H9 (cell line): Measurements from ENCODE around the gene NT5DC3. TPM values are rescaled to one million over a fixed set of nuclear protein-coding genes. Genes with fewer than 3 reads are reported as not detected.

Source experiments
- DNase-seq: peaks from one replicate; pipeline ENCODE4 v3.0.0-alpha.2; 2017
- H2AFZ ChIP-seq: one replicate; pipeline ENCODE4 v1.6.1; 2013; ENCODE audit warnings: mild to moderate bottlenecking, low read length, control low read depth, moderate library complexity
- H2AK5ac ChIP-seq: 2 replicates; pipeline ENCODE4 v1.6.1; 2013; ENCODE audit warnings: low read length, control low read depth, mixed read lengths; ENCODE audit not compliant: insufficient read length
- H2BK120ac ChIP-seq: one replicate; pipeline ENCODE4 v1.6.1; 2013; ENCODE audit warnings: low read depth, mild to moderate bottlenecking, low read length, control low read depth, inconsistent platforms; ENCODE audit not compliant: poor library complexity, severe bottlenecking
- H2BK12ac ChIP-seq: 2 replicates; pipeline ENCODE4 v1.6.1; 2013; ENCODE audit warnings: low read length, control low read depth, mixed read lengths, low read depth; ENCODE audit not compliant: insufficient read length
- H2BK15ac ChIP-seq: 2 replicates; pipeline ENCODE4 v1.6.1; 2013; ENCODE audit warnings: low read depth, low read length, control low read depth
- H2BK20ac ChIP-seq: one replicate; pipeline ENCODE4 v1.6.1; 2013; ENCODE audit warnings: low read depth, mild to moderate bottlenecking, low read length, control low read depth, inconsistent platforms; ENCODE audit not compliant: poor library complexity, severe bottlenecking
- H2BK5ac ChIP-seq: 2 replicates; pipeline ENCODE4 v1.6.1; 2013; ENCODE audit warnings: low read length, control low read depth, mixed read lengths; ENCODE audit not compliant: insufficient read length
- H3K14ac ChIP-seq: 2 replicates; pipeline ENCODE4 v1.6.1; 2013; ENCODE audit warnings: low read length, control low read depth; ENCODE audit not compliant: insufficient read depth
- H3K18ac ChIP-seq: 2 replicates; pipeline ENCODE4 v1.6.1; 2013; ENCODE audit warnings: low read depth, mild to moderate bottlenecking, mixed read lengths, low read length, control low read depth; ENCODE audit not compliant: insufficient read length
- H3K23ac ChIP-seq: 2 replicates; pipeline ENCODE4 v1.6.1; 2013; ENCODE audit warnings: low read length, control low read depth, mixed read lengths, low read depth; ENCODE audit not compliant: insufficient read length
- H3K23me2 ChIP-seq: 2 replicates; pipeline ENCODE4 v1.6.1; 2013; ENCODE audit warnings: low read depth, mild to moderate bottlenecking, mixed read lengths, low read length, control low read depth; ENCODE audit not compliant: insufficient read length, poor library complexity, severe bottlenecking
- H3K27ac ChIP-seq: 2 replicates; pipeline ENCODE4 v1.5.1; 2013; ENCODE audit warnings: low read length, control low read depth, mixed read lengths, low read depth; ENCODE audit not compliant: insufficient read length
- H3K27me3 ChIP-seq: 2 replicates; pipeline ENCODE4 v1.6.1; 2013; ENCODE audit warnings: low read length, control low read depth, inconsistent platforms; ENCODE audit not compliant: insufficient read depth
- H3K4ac ChIP-seq: 2 replicates; pipeline ENCODE4 v1.6.1; 2013; ENCODE audit warnings: low read depth, mild to moderate bottlenecking, control low read depth, inconsistent platforms, low read length, moderate library complexity
- H3K4me1 ChIP-seq: 2 replicates; pipeline ENCODE4 v1.6.1; 2013; ENCODE audit warnings: low read length, control low read depth, inconsistent platforms; ENCODE audit not compliant: insufficient read depth
- H3K4me2 ChIP-seq: 2 replicates; pipeline ENCODE4 v1.6.1; 2013; ENCODE audit warnings: low read length, control low read depth, mixed read lengths; ENCODE audit not compliant: insufficient read length, insufficient read depth
- H3K56ac ChIP-seq: 2 replicates; pipeline ENCODE4 v1.6.1; 2013; ENCODE audit warnings: low read depth, mild to moderate bottlenecking, mixed read lengths, low read length, control low read depth; ENCODE audit not compliant: insufficient read length
- H3K79me1 ChIP-seq: 2 replicates; pipeline ENCODE4 v1.6.1; 2013; ENCODE audit warnings: low read depth, mild to moderate bottlenecking, moderate library complexity, low read length, control low read depth, inconsistent platforms; ENCODE audit not compliant: insufficient read depth, poor library complexity, severe bottlenecking
- H3K79me2 ChIP-seq: 2 replicates; pipeline ENCODE4 v1.6.1; 2013; ENCODE audit warnings: low read length, control low read depth, inconsistent platforms; ENCODE audit not compliant: insufficient read depth
- H3K9ac ChIP-seq: 2 replicates; pipeline ENCODE4 v1.6.1; 2013; ENCODE audit warnings: low read length, control low read depth, mixed read lengths; ENCODE audit not compliant: insufficient read length; ENCODE audit errors: extremely low read depth
- H3K9me3 ChIP-seq: one replicate; pipeline ENCODE4 v1.6.1; 2013; ENCODE audit warnings: low read depth, low read length, inconsistent platforms; ENCODE audit not compliant: control insufficient read depth
- H3T11ph ChIP-seq: one replicate; pipeline ENCODE4 v1.6.1; 2013; ENCODE audit warnings: mild to moderate bottlenecking, low read length, control low read depth, inconsistent platforms
- H4K20me1 ChIP-seq: one replicate; pipeline ENCODE4 v1.6.1; 2013; ENCODE audit not compliant: control insufficient read depth, insufficient read length, insufficient read depth
- H4K5ac ChIP-seq: 2 replicates; pipeline ENCODE4 v1.6.1; 2013; ENCODE audit warnings: low read depth, mild to moderate bottlenecking, mixed read lengths, low read length, control low read depth; ENCODE audit not compliant: insufficient read length
- H4K8ac ChIP-seq: replicated peaks from 2 replicates; pipeline ENCODE4 v1.6.1; 2013; ENCODE audit warnings: low read length, control low read depth, mixed read lengths, low read depth; ENCODE audit not compliant: insufficient read length
- H4K91ac ChIP-seq: 2 replicates; pipeline ENCODE4 v1.6.1; 2013; ENCODE audit warnings: low read depth, mild to moderate bottlenecking, moderate library complexity, mixed read lengths, low read length, control low read depth; ENCODE audit not compliant: insufficient read length
- H3K27ac Mint-ChIP-seq, 3 experiments: 2 replicates in 2 of 3; 3 replicates in 1 of 3; pipeline ENCODE4 v1.8.0; 2020 to 2021; ENCODE audit warnings: mixed read lengths in 3 of 3, mild to moderate bottlenecking in 1 of 3, moderate library complexity in 1 of 3
- H3K27me3 Mint-ChIP-seq: 2 replicates; pipeline ENCODE4 v1.8.0; 2021; ENCODE audit warnings: low read depth, mild to moderate bottlenecking, moderate library complexity, mixed read lengths
- H3K36me3 Mint-ChIP-seq, 3 experiments: 2 replicates in 2 of 3; 3 replicates in 1 of 3; pipeline ENCODE4 v1.8.0; 2020 to 2021; ENCODE audit warnings: low read depth in 3 of 3, mixed read lengths in 3 of 3; ENCODE audit not compliant: insufficient read depth in 1 of 3
- H3K4me1 Mint-ChIP-seq, 2 experiments: 2 replicates each; pipeline ENCODE4 v1.8.0; 2020; ENCODE audit warnings: mixed read lengths in 2 of 2
- H3K4me3 Mint-ChIP-seq, 2 experiments: 2 replicates in 1 of 2; 3 replicates in 1 of 2; pipeline ENCODE4 v1.8.0; 2020 to 2021; ENCODE audit warnings: mild to moderate bottlenecking in 2 of 2, mixed read lengths in 2 of 2, moderate library complexity in 1 of 2
- H3K9me3 Mint-ChIP-seq, 2 experiments: 2 replicates in 1 of 2; 3 replicates in 1 of 2; pipeline ENCODE4 v1.8.0; 2020; ENCODE audit warnings: mild to moderate bottlenecking in 2 of 2, mixed read lengths in 2 of 2, moderate library complexity in 1 of 2
- WGBS: extraction: QIAGEN DNeasy Blood & Tissue Kit; methylation state at CpG from one replicate; pipeline ENCODE4 v1.1.7; 2013; ENCODE audit warnings: missing lambda C conversion rate, low lambda C conversion rate, mixed read lengths; ENCODE audit not compliant: insufficient read length; ENCODE audit errors: extremely low coverage; 5-methylcytosine and 5-hydroxymethylcytosine counted together
- total RNA-seq: library from RNA; stranded (reverse); gene quantifications from 2 replicates; pipeline ENCODE4 v1.2.1, GENCODE V29; 2021
- TF ChIP-seq, protein P1 (sequence below): fragments of 200-600 bp; sonication (generic); conservative IDR thresholded peaks from 3 replicates; pipeline ENCODE4 v1.8.0; 2021; ENCODE audit warnings: antibody characterized with exemption, mild to moderate bottlenecking

NT5DC3 gene
- total RNA-seq, 1 experiment from 2014 or later: 13.6 TPM

DNA sequence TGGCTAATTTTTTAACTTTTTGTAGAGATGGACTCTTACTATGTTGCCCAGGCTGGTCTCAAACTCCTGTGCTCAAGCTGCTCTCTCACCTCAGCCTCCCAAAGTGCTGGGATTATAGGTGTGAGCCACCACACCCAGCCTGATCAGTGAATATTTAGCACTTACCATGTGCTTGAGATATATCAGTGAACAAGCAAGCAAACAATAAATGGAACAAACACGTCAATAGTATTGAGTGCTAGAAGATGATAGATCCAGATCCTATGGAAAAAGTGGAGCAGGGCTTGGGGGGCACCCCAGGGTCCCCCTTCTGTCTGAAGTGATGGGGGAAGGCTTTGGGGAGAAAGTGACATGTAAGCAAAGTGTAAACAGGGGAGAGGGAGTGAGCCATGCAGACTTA is 83.8 kb downstream of the NT5DC3 start:
- Histone ChIP-seq H3K4me1 (no peaks in the 10 kb centered on the region), H3K27ac (no peak overlapping the region), H3K23me2 (no peaks in the 10 kb centered on the region), H3K14ac (no peak overlapping the region), H2BK12ac (no peak overlapping the region), H3K79me1 (no peaks in the 10 kb centered on the region), H3T11ph (no peak overlapping the region), H4K91ac (no peak overlapping the region), H4K8ac (no peak overlapping the region), H3K9me3 (no peaks in the 10 kb centered on the region), H3K4ac (no peak overlapping the region), H4K5ac (no peak overlapping the region), H2BK120ac (no peak overlapping the region), H2BK5ac (no peak overlapping the region), H2BK15ac (no peak overlapping the region), H2BK20ac (no peak overlapping the region), H3K9ac (no peak overlapping the region), H4K20me1 (no peaks in the 10 kb centered on the region), H2AK5ac (no peak overlapping the region), H3K79me2 (no peaks in the 10 kb centered on the region), H3K4me2 (no peak overlapping the region), H3K18ac (no peak overlapping the region), H2AFZ (no peak overlapping the region), H3K23ac (no peak overlapping the region), H3K27me3 (no peaks in the 10 kb centered on the region), H3K56ac (no peak overlapping the region)
- H3K36me3 Mint-ChIP-seq: peaks cover 0 to 4% (median 0%) of the 10 kb centered on the region in 3 experiments; a peak in 2 of 7 replicates
- H3K27me3 Mint-ChIP-seq: peaks cover 1% of the 10 kb centered on the region; the same call in 1 of the 2 replicates
- H3K4me3 Mint-ChIP-seq: no peak overlapping the region
- WGBS: no CpG with 5 or more reads among the region's 1 CpG
- TF ChIP-seq, protein P1, sequence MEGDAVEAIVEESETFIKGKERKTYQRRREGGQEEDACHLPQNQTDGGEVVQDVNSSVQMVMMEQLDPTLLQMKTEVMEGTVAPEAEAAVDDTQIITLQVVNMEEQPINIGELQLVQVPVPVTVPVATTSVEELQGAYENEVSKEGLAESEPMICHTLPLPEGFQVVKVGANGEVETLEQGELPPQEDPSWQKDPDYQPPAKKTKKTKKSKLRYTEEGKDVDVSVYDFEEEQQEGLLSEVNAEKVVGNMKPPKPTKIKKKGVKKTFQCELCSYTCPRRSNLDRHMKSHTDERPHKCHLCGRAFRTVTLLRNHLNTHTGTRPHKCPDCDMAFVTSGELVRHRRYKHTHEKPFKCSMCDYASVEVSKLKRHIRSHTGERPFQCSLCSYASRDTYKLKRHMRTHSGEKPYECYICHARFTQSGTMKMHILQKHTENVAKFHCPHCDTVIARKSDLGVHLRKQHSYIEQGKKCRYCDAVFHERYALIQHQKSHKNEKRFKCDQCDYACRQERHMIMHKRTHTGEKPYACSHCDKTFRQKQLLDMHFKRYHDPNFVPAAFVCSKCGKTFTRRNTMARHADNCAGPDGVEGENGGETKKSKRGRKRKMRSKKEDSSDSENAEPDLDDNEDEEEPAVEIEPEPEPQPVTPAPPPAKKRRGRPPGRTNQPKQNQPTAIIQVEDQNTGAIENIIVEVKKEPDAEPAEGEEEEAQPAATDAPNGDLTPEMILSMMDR: no peak
- DNase-seq: no peak
- peaks cover 9 to 11% of the 10 kb centered on the region in 2 experiments for H3K4me1 Mint-ChIP-seq
- peak overlapping the region in 1 of 3 experiments; percentile 41; a peak in 3 of 7 replicates for H3K27ac Mint-ChIP-seq
- H3K9me3 Mint-ChIP-seq: no peaks in the 10 kb centered on the region
